ENCODE measurements around the gene MAD1L1. TPM values are rescaled to one million over a fixed set of nuclear protein-coding genes. Genes with fewer than 3 reads are reported as not detected.

MAD1L1 gene
- total and polyA plus RNA-seq, 2 of the 4 experiments (the other 2 are of a cell fraction), result 29.0 to 40.9 TPM

GRCh38 chr7:2029211-2029905 is 203.4 kb downstream of the MAD1L1 start:
- Histone ChIP-seq H3K4me3 (ENCODE audit: insufficient read depth, low read depth, low read length) (no peak overlapping the region), H3K4me1 (ENCODE audit: control insufficient read depth, insufficient read depth, low read length) (peaks cover 9% of the 10 kb centered on the region), H4K5ac (ENCODE audit: low read depth, low read length) (no peak overlapping the region), H2BK120ac (ENCODE audit: low read depth, low read length) (no peak overlapping the region), H3K27me3 (ENCODE audit: control insufficient read depth, insufficient read depth, low read length) (no peaks in the 10 kb centered on the region), H3K4me2 (ENCODE audit: low read depth, low read length) (no peak overlapping the region), H3K23ac (ENCODE audit: low read depth, low read length) (no peak overlapping the region), H4K20me1 (ENCODE audit: insufficient read depth, low read length) (peaks cover 10% of the 10 kb centered on the region; the same call in 1 of the 2 replicates), H3K79me1 (ENCODE audit: low read depth in 1 of 2, low read length in 2 of 2) (peaks cover 10 to 17% of the 10 kb centered on the region in 2 experiments; a peak in 3 of 4 replicates), H3K9ac (ENCODE audit: low read depth, low read length) (no peak overlapping the region), H3K18ac (ENCODE audit: low read depth, low read length) (no peak overlapping the region), H4K91ac (ENCODE audit: insufficient read depth, low read depth, low read length) (no peak overlapping the region), H3K27ac (ENCODE audit: insufficient read depth, low read length) (no peak overlapping the region), H3K9me1 (ENCODE audit: insufficient read depth, low read length) (peaks cover 10% of the 10 kb centered on the region), H3K4ac (ENCODE audit: low read depth, low read length) (no peak overlapping the region), H3K36me3 (ENCODE audit: control insufficient read depth, insufficient read depth, low read length) (no peaks in the 10 kb centered on the region), H2BK5ac (ENCODE audit: low read depth, low read length, poor library complexity, severe bottlenecking) (no peak overlapping the region), H3K14ac (replicated peaks; ENCODE audit: low read depth, low read length) (no peak overlapping the region), H3K9me3 (ENCODE audit: control insufficient read depth, insufficient read depth, low read length) (peaks cover 22% of the 10 kb centered on the region), H2AK5ac (ENCODE audit: low read depth, low read length) (no peak overlapping the region), H2AFZ (replicated peaks; ENCODE audit: low read length, poor library complexity) (no peak overlapping the region), H2BK20ac (ENCODE audit: low read depth, low read length) (no peak overlapping the region), H2BK15ac (ENCODE audit: low read depth, low read length) (no peak overlapping the region), H2AK9ac (replicated peaks; ENCODE audit: low read depth, low read length, poor library complexity) (no peak overlapping the region), H4K8ac (ENCODE audit: low read depth in 2 of 2, low read length in 2 of 2) (no peak overlapping the region), H3K56ac (ENCODE audit: extremely low read depth, insufficient read depth, low read length) (no peak overlapping the region)
- intact Hi-C loops (cut with micrococcal nuclease) (no loop called here), in situ Hi-C loops (cut with MboI; ENCODE audit: low sequenced_read_pairs) (no loop called here), dilution Hi-C loops (cut with HindIII; ENCODE audit: low sequenced_read_pairs, unreplicated experiment) (no loop called here)
- no peak for DNase-seq
- ChIA-PET CTCF (no interaction called here), POLR2A (ENCODE audit: unreplicated experiment) (no interaction called here)
- no TSS peak for BruUV-seq (replicated peaks)
- TF ChIP-seq NFE2L2 (IDR thresholded peaks at IDR 0.05; ENCODE audit: low read depth, low read length) (no peak), MAFK (IDR thresholded peaks at IDR 0.05; ENCODE audit: low read depth, low read length) (no peak), CTCF (conservative IDR thresholded peaks at IDR 0.05; ENCODE audit: low read depth, low read length) (no peak), RAD21 (IDR thresholded peaks at IDR 0.05; ENCODE audit: low read length) (no peak), ELK1 (IDR thresholded peaks at IDR 0.05; ENCODE audit: borderline replicate concordance, low read depth, low read length) (no peak), CEBPB (IDR thresholded peaks at IDR 0.05; ENCODE audit: low read depth, low read length) (no peak), CHD1 (IDR thresholded peaks at IDR 0.05; ENCODE audit: low read depth, low read length) (no peak), SMC3 (IDR thresholded peaks at IDR 0.05; ENCODE audit: low read depth, low read length) (no peak), MAZ (IDR thresholded peaks at IDR 0.05; ENCODE audit: borderline replicate concordance, low read depth, low read length) (no peak), RFX5 (IDR thresholded peaks at IDR 0.05; ENCODE audit: low read depth, low read length) (no peak), FOS (IDR thresholded peaks at IDR 0.05; ENCODE audit: low read depth, low read length) (no peak), USF2 (IDR thresholded peaks at IDR 0.05; ENCODE audit: low read depth, low read length) (no peak), POLR2A (IDR thresholded peaks at IDR 0.05; ENCODE audit: low read depth, low read length) (no peak), BHLHE40 (IDR thresholded peaks at IDR 0.05; ENCODE audit: low read depth, low read length) (no peak), RCOR1 (IDR thresholded peaks at IDR 0.05; ENCODE audit: insufficient replicate concordance, low read length) (no peak), MXI1 (IDR thresholded peaks at IDR 0.05; ENCODE audit: borderline replicate concordance, low read depth, low read length) (no peak)
- WGBS, 2 experiments (ENCODE audit: extremely low coverage in 2 of 2, insufficient read length in 1 of 2), result 100% methylated on average over 1 to 3 of the region's 16 CpGs
- ATAC-seq (ENCODE audit: low read depth), result no peak
